ENCODE results near the gene PSG1.
"Not testable (repeated sequence)": the region's sequence is repeated elsewhere in the genome, so short reads cannot be mapped to it uniquely, and the experiment has no call there.

The PSG1 gene

DNA sequence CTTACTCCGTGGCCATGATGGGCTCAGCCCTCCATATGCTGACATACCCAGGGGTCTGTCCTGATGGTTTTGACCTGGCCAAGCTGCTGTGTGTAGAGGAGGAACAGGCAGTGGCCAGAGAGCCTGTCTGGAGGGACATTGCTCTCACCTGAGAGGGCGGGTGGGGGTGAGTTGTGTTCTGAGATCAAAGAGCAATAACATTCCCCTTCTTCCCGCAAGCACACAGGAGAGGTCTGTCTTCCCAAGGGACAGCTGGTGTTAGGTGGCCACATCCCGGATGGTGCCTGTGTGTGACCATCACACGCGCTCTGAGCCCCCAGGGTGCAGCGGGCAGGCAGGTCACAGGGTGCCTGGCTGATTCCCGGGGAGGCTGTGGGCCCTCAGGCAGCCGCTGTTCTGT lies 1.1 kb upstream of the PSG1 start:
- H3K9me3 ChIP-seq; H3K4me1 ChIP-seq; DNase-seq; intact Hi-C loops (cut with DNase I; ENCODE audit: low total_unique reads); H3K27me3 ChIP-seq; H3K36me3 ChIP-seq; H3K27ac ChIP-seq; H3K4me3 ChIP-seq: not testable (repeated sequence)

DNA sequence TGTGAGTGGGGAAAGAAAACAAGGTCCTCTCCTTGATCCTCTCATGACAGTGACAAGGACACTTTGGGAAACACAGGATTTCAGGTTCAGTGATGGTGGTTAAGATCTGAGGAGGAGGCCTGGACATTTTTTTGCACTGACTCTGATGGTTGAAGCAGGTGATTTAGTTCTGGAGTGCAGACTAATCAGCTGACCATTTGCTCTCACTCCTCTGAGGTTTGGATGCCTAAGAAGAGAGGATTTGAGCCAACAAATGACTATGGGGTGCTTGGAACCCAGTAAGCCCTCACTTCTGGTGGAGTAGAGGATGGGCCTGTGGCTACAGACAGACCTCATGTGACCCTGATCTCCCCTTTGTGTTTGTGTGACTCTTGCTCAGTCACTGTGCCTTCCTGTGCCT lies 2.9 kb downstream of the PSG1 start:
- H3K9me3 ChIP-seq; H3K27me3 ChIP-seq; H3K4me3 ChIP-seq; H3K36me3 ChIP-seq; DNase-seq; H3K27ac ChIP-seq; H3K4me1 ChIP-seq; intact Hi-C loops (cut with DNase I; ENCODE audit: low total_unique reads): not testable (repeated sequence)

DNA sequence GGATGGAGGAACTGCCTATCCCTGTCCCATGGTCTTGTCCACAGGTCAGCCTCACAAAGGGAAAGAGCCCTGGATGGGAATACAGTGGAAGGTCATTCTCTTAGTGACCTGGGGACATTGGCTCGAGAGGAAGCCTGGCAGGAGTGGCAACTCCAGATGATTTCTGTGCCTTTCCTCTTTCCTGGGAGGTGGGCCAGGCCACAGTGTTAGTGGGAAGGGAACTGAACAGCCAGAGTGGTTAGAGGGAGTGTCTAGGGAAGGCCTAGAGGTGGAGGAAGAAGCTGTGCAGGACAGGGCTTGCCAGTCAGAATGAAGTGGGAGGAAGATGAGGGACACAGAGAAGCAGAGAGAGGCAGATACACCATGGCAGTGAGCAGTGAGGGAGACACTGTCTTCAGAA lies 3.6 kb downstream of the PSG1 start:
- DNase-seq, result peak in 1 of 2 donors; percentile 48
- H3K4me3 ChIP-seq; H3K4me1 ChIP-seq; H3K9me3 ChIP-seq; H3K27ac ChIP-seq; H3K27me3 ChIP-seq; intact Hi-C loops (cut with DNase I; ENCODE audit: low total_unique reads); H3K36me3 ChIP-seq: not testable (repeated sequence)

DNA sequence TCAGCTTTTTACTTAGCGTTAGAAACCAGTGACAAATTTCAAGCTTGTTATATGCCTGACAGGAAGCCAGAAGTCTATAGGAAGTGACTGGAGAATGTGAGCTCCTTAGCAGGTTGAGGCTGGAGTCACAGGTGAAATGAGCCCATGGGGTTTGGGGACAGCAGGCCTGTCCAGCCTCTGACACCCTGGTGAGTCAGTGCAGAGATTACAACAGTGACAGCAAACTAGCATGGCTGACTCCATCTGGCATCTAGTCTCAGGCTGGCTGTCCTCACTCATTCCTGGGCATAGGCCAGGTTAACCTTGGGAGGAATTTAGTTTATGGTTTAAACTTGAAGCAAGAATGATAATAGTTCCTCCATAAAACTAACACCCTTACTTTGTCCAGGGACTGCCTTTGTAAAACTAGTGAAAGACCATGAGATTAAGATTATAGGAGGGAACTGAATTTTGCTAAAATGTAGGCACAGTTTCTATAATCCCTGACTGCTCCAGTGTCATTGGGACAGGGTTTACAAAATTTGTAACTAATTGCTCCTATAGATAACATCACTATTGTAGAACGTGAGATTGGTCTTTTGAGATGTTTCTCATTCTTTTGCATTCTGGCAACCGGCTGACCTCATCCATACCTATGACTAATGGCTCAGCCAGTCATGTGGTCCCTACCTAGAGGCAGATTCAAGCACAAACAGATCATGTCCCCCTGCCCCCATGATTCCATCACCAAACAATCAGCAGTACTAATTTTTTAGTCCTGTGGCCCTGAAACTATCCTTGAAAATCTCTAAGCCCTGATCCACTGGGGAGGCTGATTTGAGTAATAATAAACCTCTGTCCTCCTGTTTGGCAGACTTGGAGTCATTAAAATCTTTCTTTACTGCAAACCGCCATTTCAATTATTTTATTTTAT lies 4.4 kb downstream of the PSG1 start:
- intact Hi-C loops (cut with DNase I; ENCODE audit: low total_unique reads); H3K27ac ChIP-seq; H3K9me3 ChIP-seq; H3K4me3 ChIP-seq; H3K4me1 ChIP-seq; H3K36me3 ChIP-seq; H3K27me3 ChIP-seq: not testable (repeated sequence)
- peak in 1 of 2 donors; percentile 60 for DNase-seq

DNA sequence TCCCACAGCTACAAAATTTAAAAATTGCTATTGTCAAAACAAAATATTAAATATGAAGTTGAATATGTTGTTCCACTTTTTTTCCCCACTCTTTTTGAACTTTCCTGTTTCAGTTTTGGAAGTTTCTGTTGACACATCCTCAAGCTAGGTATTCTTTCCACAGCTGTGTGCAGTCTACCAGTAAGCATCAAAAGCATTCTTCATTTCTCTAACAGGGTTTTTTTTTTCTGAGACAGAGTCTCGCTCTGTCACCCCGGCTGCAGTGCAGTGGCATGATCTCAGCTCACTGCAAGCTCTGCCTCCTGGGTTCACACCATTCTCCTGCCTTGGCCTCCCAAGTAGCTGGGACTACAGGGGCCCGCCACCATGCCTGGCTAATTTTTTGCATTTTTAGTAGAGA lies 5.4 kb downstream of the PSG1 start:
- H3K36me3 ChIP-seq; H3K4me1 ChIP-seq; intact Hi-C loops (cut with DNase I; ENCODE audit: low total_unique reads); H3K9me3 ChIP-seq; H3K4me3 ChIP-seq; DNase-seq; H3K27ac ChIP-seq; H3K27me3 ChIP-seq: not testable (repeated sequence)

DNA sequence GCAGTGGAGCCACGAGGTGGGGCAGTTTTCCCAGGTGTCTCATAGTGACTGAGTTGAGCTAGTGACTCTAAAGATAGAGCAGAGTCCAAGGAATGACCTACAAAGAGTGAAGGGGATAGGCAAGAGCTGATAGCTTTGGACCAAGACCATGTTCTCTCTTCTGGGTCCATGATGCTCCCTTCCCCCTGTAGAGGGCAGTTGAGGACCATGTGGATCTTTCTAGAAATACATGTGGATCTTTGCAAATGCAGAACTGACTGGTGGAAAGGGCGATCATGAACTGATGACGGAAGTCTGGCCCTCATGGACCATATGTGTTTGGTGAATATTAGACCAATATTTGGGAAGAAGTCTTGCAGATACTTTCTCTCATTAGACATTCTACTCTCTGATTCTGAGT lies 6.9 kb downstream of the PSG1 start:
- H3K27ac ChIP-seq, result no peak overlapping the region
- H3K9me3 ChIP-seq, result no peaks in the 10 kb centered on the region
- TF ChIP-seq, protein P1, sequence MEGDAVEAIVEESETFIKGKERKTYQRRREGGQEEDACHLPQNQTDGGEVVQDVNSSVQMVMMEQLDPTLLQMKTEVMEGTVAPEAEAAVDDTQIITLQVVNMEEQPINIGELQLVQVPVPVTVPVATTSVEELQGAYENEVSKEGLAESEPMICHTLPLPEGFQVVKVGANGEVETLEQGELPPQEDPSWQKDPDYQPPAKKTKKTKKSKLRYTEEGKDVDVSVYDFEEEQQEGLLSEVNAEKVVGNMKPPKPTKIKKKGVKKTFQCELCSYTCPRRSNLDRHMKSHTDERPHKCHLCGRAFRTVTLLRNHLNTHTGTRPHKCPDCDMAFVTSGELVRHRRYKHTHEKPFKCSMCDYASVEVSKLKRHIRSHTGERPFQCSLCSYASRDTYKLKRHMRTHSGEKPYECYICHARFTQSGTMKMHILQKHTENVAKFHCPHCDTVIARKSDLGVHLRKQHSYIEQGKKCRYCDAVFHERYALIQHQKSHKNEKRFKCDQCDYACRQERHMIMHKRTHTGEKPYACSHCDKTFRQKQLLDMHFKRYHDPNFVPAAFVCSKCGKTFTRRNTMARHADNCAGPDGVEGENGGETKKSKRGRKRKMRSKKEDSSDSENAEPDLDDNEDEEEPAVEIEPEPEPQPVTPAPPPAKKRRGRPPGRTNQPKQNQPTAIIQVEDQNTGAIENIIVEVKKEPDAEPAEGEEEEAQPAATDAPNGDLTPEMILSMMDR (IDR thresholded peaks at IDR 0.05), result no peak
- H3K36me3 ChIP-seq, result no peaks in the 10 kb centered on the region
- intact Hi-C loops (cut with DNase I; ENCODE audit: low total_unique reads), result no loop called here
- H3K4me3 ChIP-seq, result no peak overlapping the region
- H3K4me1 ChIP-seq, result no peaks in the 10 kb centered on the region
- no peak for DNase-seq
- no peaks in the 10 kb centered on the region for H3K27me3 ChIP-seq

DNA sequence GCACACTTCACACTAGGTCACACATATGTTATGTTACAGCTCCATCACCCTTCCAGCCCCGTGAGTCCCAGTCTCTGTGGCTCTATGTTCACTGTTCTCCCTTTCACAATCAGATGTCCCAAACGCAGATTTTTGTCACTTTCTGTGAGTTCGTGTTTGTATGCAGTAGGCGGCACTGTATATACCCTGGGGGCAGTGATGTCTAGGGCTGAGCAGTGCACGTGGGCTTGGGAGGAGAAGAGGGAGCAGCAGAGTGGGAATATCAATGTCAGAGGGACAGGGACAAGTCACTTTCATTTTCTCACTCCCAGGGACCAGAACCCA lies 22.0 kb downstream of the PSG1 start:
- no peaks in the 10 kb centered on the region for H3K27me3 ChIP-seq
- no peak overlapping the region for H3K27ac ChIP-seq
- DNase-seq, result no peak
- H3K9me3 ChIP-seq, result no peaks in the 10 kb centered on the region
- peaks cover 0 to 7% (median 0%) of the 10 kb centered on the region in 4 donors for H3K4me1 ChIP-seq
- intact Hi-C loops (cut with DNase I; ENCODE audit: low total_unique reads), result no loop called here
- TF ChIP-seq, protein P1 (IDR thresholded peaks at IDR 0.05), result no peak
- H3K4me3 ChIP-seq, result no peak overlapping the region
- no peaks in the 10 kb centered on the region for H3K36me3 ChIP-seq

DNA sequence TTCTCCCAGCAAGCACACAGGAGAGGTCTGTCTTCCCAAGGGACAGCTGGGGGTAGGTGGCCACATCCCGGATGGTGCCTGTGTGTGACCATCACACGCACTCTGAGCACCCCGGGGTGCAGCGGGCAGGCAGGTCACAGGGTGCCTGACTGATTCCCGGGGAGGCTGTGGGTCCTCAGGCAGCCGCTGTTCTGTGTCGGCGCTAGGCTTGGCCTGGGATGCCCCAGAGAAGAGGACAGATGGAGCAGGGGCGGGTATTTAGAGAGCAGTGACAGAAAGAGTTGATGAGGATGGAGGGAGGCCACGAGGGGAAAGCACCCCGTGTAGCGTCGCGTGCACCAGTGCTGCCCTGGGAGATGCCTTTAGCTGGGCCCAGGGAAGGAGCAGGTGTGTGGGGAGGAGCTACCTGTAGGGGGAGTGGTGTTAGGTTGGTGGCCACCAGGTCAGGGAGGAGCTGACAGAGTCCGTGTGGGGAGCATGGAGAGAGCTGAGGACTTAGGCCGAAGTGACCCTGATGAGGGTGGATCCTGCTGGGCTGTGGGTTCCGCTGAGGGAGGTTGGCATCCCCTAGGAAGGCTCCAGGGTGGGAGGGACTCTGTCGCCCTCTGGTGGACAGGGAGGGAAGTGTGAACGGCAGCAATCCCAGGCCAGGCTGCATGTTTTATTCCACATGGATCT lies 22.5 kb downstream of the PSG1 start:
- peaks cover 0 to 12% (median 0%) of the 10 kb centered on the region in 4 donors for H3K4me1 ChIP-seq
- H3K9me3 ChIP-seq; intact Hi-C loops (cut with DNase I; ENCODE audit: low total_unique reads); H3K36me3 ChIP-seq; H3K27ac ChIP-seq; H3K4me3 ChIP-seq; H3K27me3 ChIP-seq: not testable (repeated sequence)
- DNase-seq, result peak in 1 of 2 donors; percentile 60
- TF ChIP-seq, protein P1 (IDR thresholded peaks at IDR 0.05), result peak in 1 of 2 experiments; percentile 32

DNA sequence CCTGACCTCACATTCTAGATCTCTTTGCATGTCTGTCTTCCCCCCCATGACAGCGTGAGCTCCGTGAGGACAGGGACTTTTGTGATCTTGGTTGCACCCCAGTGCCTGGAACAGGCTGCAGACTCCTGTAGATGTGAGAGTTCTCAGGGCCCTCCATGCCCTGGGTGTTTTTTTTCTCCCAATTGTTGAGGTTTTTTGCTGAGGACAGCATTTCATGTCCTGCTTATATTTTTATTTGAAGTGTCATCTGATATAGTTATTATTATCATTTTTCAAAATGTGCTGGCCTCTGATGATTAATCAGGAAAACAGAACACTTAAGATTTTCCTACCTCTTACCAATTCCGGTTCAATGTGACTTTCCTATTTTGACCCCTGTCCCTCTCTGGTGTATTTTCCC lies 24.8 kb downstream of the PSG1 start:
- H3K4me3 ChIP-seq; H3K36me3 ChIP-seq; H3K27me3 ChIP-seq; H3K27ac ChIP-seq; intact Hi-C loops (cut with DNase I; ENCODE audit: low total_unique reads); H3K9me3 ChIP-seq; DNase-seq: not testable (repeated sequence)
- peaks cover 0 to 22% (median 0%) of the 10 kb centered on the region in 4 donors for H3K4me1 ChIP-seq

DNA sequence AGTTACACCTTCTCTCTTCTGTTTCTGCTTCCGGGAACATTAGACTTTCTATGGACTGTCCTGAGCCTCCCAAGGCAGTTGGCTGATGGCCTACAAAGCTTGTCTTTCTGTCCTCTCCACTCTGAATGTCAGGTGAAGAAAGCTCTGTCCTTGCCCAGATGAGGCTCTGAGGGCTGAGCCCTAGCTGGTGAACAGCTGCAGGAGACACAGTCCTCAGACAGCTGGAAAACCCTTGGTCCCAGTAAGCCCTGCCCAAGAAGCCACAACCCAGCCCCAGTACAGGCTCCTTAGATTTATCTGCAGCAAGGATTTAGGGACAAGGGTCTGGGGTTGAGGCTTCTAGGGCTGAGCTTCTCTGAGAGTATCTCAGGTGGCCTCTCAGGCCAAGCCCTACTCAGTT lies 26.3 kb downstream of the PSG1 start:
- DNase-seq, result peak in 1 of 2 donors; percentile 60
- H3K4me3 ChIP-seq; intact Hi-C loops (cut with DNase I; ENCODE audit: low total_unique reads); H3K27me3 ChIP-seq; H3K36me3 ChIP-seq; H3K9me3 ChIP-seq: not testable (repeated sequence)
- Histone ChIP-seq H3K4me1 (peaks cover 0 to 22% (median 0%) of the 10 kb centered on the region in 4 donors), H3K27ac (peak overlapping the region in 1 of 2 donors; percentile 74)

DNA sequence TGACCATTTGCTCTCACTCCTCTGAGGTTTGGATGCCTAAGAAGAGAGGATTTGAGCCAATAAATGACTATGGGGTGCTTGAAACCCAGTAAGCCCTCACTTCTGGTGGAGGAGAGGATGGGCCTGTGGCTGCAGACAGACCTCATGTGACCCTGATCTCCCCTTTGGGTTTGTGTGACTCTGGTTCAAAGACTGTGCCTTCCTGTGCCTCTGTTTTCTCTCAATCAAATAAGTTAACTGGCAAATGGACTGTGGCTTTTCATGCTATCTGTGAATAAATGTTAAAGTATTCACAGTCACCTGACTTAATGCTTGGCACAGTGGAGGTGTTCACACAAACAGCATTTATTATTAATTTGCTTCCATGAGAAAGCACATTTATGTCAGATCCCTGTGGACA lies 26.7 kb downstream of the PSG1 start:
- H3K27ac ChIP-seq, result peak overlapping the region in 1 of 2 donors; percentile 74
- intact Hi-C loops (cut with DNase I; ENCODE audit: low total_unique reads), result not testable (repeated sequence)

More for the DNA sequence above, 26.7 kb downstream of the PSG1 start:
- not testable (repeated sequence) for H3K9me3 ChIP-seq, DNase-seq, H3K27me3 ChIP-seq, H3K4me3 ChIP-seq, H3K36me3 ChIP-seq
- peaks cover 0 to 22% (median 0%) of the 10 kb centered on the region in 4 donors for H3K4me1 ChIP-seq
